ENCODE data around the gene IFT122. TPM values are rescaled to one million over a fixed set of nuclear protein-coding genes. Genes with fewer than 3 reads are reported as not detected.

Gene IFT122
- total and polyA plus RNA-seq, 2 of the 4 experiments (the other 2 are of a cell fraction), result 16.8 to 28.0 TPM

DNA sequence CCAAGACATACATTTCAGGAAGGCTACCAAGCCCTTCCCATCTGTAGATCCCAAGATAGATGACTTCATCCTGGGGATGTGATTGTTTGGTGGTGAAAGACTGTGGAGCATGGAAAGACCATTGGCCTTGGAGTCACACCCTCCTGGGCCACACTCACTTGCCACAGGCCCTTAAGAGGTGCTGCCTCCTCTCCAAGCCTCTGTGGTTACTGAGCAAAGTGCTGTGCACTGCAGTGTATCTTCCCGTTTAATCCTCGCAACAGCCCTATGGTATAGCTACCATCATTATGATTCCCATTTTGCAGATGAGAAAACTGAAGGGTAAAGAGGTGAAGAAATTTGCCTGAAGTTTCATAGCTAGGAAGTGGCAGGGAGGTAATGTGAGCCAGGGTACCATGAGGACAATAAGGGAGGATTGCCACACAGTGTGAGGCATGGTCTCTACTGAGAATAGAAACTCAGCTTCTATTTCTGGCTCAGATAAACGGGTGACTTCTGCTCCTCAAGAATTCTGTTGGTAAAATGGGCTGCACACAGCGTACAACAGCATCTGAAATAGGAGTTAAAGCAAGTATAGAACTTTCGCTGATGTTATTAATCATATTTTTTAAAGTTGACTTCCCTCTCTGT, 64.6 kb downstream of the IFT122 start:
- Histone ChIP-seq H2BK5ac (ENCODE audit: low read depth, low read length, poor library complexity, severe bottlenecking) (no peak overlapping the region), H3K23ac (ENCODE audit: low read depth, low read length) (no peak overlapping the region), H3K4me3 (ENCODE audit: insufficient read depth, low read depth, low read length) (no peak overlapping the region), H2BK20ac (ENCODE audit: low read depth, low read length) (no peak overlapping the region), H3K4me1 (ENCODE audit: control insufficient read depth, insufficient read depth, low read length) (peaks cover 3% of the 10 kb centered on the region; the same call in 1 of the 2 replicates), H3K56ac (ENCODE audit: extremely low read depth, insufficient read depth, low read length) (no peak overlapping the region), H2BK120ac (ENCODE audit: low read depth, low read length) (no peak overlapping the region), H3K36me3 (ENCODE audit: control insufficient read depth, insufficient read depth, low read length) (peaks cover 9% of the 10 kb centered on the region), H4K91ac (ENCODE audit: insufficient read depth, low read depth, low read length) (no peak overlapping the region), H2AFZ (replicated peaks; ENCODE audit: low read length, poor library complexity) (no peak overlapping the region), H3K18ac (ENCODE audit: low read depth, low read length) (no peak overlapping the region), H4K20me1 (ENCODE audit: insufficient read depth, low read length) (no peaks in the 10 kb centered on the region), H4K8ac (ENCODE audit: low read depth in 2 of 2, low read length in 2 of 2) (no peak overlapping the region), H3K9ac (ENCODE audit: low read depth, low read length) (no peak overlapping the region), H2AK9ac (replicated peaks; ENCODE audit: low read depth, low read length, poor library complexity) (no peak overlapping the region), H3K9me1 (ENCODE audit: insufficient read depth, low read length) (peaks cover 10% of the 10 kb centered on the region; the same call in 1 of the 2 replicates), H2AK5ac (ENCODE audit: low read depth, low read length) (no peak overlapping the region), H2BK15ac (ENCODE audit: low read depth, low read length) (no peak overlapping the region), H4K5ac (ENCODE audit: low read depth, low read length) (no peak overlapping the region), H3K4me2 (ENCODE audit: low read depth, low read length) (no peak overlapping the region), H3K4ac (ENCODE audit: low read depth, low read length) (no peak overlapping the region), H3K27ac (ENCODE audit: insufficient read depth, low read length) (no peak overlapping the region), H3K27me3 (ENCODE audit: control insufficient read depth, insufficient read depth, low read length) (no peaks in the 10 kb centered on the region), H3K9me3 (ENCODE audit: control insufficient read depth, insufficient read depth, low read length) (no peaks in the 10 kb centered on the region), H3K14ac (replicated peaks; ENCODE audit: low read depth, low read length) (no peak overlapping the region), H3K79me1 (ENCODE audit: low read depth in 1 of 2, low read length in 2 of 2) (no peaks in the 10 kb centered on the region)
- 20% methylated on average over 1 of the region's 5 CpGs; no CpG with 5 or more reads in 1 of the 2 experiments for WGBS, 2 experiments (ENCODE audit: extremely low coverage in 2 of 2, insufficient read length in 1 of 2)
- ATAC-seq (ENCODE audit: low read depth) (no peak), DNase-seq (no peak)
- POLR2A ChIA-PET (ENCODE audit: unreplicated experiment), result no interaction called here
- intact Hi-C loops (cut with micrococcal nuclease), result no loop called here
- dilution Hi-C loops (cut with HindIII; ENCODE audit: low sequenced_read_pairs, unreplicated experiment), result no loop called here
- CTCF ChIA-PET, result no interaction called here
- no TSS peak for BruUV-seq (replicated peaks)
- TF ChIP-seq SMC3 (IDR thresholded peaks at IDR 0.05; ENCODE audit: low read depth, low read length), result no peak
- no peak for TF ChIP-seq RFX5 (IDR thresholded peaks at IDR 0.05; ENCODE audit: low read depth, low read length)
- no peak for TF ChIP-seq MAZ (IDR thresholded peaks at IDR 0.05; ENCODE audit: borderline replicate concordance, low read depth, low read length)
- in situ Hi-C loops (cut with MboI; ENCODE audit: low sequenced_read_pairs), result no loop called here

Data from IMR-90 (cell line).